A673 (cell line): ENCODE data around the gene TNFRSF4. TPM values are rescaled to one million over a fixed set of nuclear protein-coding genes. Genes with fewer than 3 reads are reported as not detected.

ENCODE experiments used
- BruUV-seq: library from RNA; stranded (reverse); fragments of 400-500 nt; replicated peaks from 2 replicates; lab custom pipeline; 2021; lab: Mats Ljungman, UMichigan
- CTCF ChIA-PET: fragments of 300-600 bp; sonication (Branson Sonifier 250); formaldehyde crosslinking; loops from one replicate; lab custom pipeline; 2022; ENCODE audit warnings: antibody characterized with exemption; lab: Charles Lee
- POLR2A ChIA-PET: fragments of 300-600 bp; sonication (Branson Sonifier 250); formaldehyde crosslinking; loops from one replicate; lab custom pipeline; 2022; ENCODE audit warnings: antibody characterized with exemption; ENCODE audit not compliant: low non-redundant PET; lab: Charles Lee
- DNase-seq: peaks from one replicate; pipeline ENCODE4 v3.0.0-alpha.2; 2015; ENCODE audit warnings: low spot score
- H3K27ac ChIP-seq: fragments of 200-600 bp; sonication (generic); 2 replicates; pipeline ENCODE4 v1.5.1; 2016; ENCODE audit warnings: mixed run types, low read depth, mild to moderate bottlenecking, mixed read lengths, antibody characterized with exemption, low read length; ENCODE audit not compliant: poor library complexity, severe bottlenecking
- H3K27me3 ChIP-seq: fragments of 200-600 bp; sonication (generic); replicated peaks from 2 replicates; pipeline ENCODE4 v1.6.1; 2017; ENCODE audit warnings: mixed run types, low read depth, mild to moderate bottlenecking, mixed read lengths, antibody characterized with exemption, low read length; ENCODE audit not compliant: insufficient read depth, poor library complexity
- H3K36me3 ChIP-seq: fragments of 200-600 bp; sonication (generic); 2 replicates; pipeline ENCODE4 v1.6.1; 2016; ENCODE audit warnings: mixed run types, mild to moderate bottlenecking, mixed read lengths, antibody characterized with exemption, low read length; ENCODE audit not compliant: insufficient read depth, poor library complexity, severe bottlenecking
- H3K4me1 ChIP-seq: fragments of 200-600 bp; sonication (generic); 2 replicates; pipeline ENCODE4 v1.6.1; 2017; ENCODE audit warnings: mixed run types, mild to moderate bottlenecking, mixed read lengths, antibody characterized with exemption, low read length; ENCODE audit not compliant: insufficient read depth, poor library complexity, severe bottlenecking
- H3K4me3 ChIP-seq: fragments of 200-600 bp; sonication (generic); 2 replicates; pipeline ENCODE4 v1.5.1; 2016; ENCODE audit warnings: low read depth, mixed run types, mild to moderate bottlenecking, mixed read lengths, low read length; ENCODE audit not compliant: poor library complexity, severe bottlenecking
- H3K9me3 ChIP-seq: fragments of 200-600 bp; sonication (generic); 2 replicates; pipeline ENCODE4 v1.6.1; 2016; ENCODE audit warnings: mixed run types, low read depth, mild to moderate bottlenecking, mixed read lengths, antibody characterized with exemption, low read length; ENCODE audit not compliant: poor library complexity, severe bottlenecking
- CTCF ChIP-seq: fragments of 300-800, 200-600 bp; sonication (generic); conservative IDR thresholded peaks from 2 replicates; pipeline ENCODE4 v1.5.1; 2017; ENCODE audit warnings: low read depth, mild to moderate bottlenecking, antibody characterized with exemption, low read length, moderate library complexity, mixed read lengths
- EZH2 ChIP-seq: fragments of 200-600 bp; sonication (generic); IDR thresholded peaks from 2 replicates; pipeline ENCODE4 v1.6.1; 2017; ENCODE audit warnings: borderline replicate concordance, low read depth, mild to moderate bottlenecking, mixed read lengths, antibody characterized with exemption, low read length; ENCODE audit not compliant: poor library complexity, severe bottlenecking
- intact Hi-C: fragments of 100-400 bp; cut with micrococcal nuclease; formaldehyde crosslinking; loops from one replicate; pipeline ENCODE4 v1.10.0; 2022; ENCODE audit not compliant: unreplicated experiment
- total RNA-seq: library from RNA; stranded (reverse); gene quantifications from 2 replicates; pipeline ENCODE4 v1.2.3, GENCODE V29; 2021

Gene TNFRSF4
- total RNA-seq, 1 experiment from 2014 or later = 0.80 TPM

- ChIA-PET CTCF (no interaction called here), POLR2A (no interaction called here)
- no TSS peak for BruUV-seq
- H3K27ac ChIP-seq = peak overlapping the region; percentile 18
- H3K27me3 ChIP-seq = no peaks in the 10 kb centered on the region
- H3K9me3 ChIP-seq = no peaks in the 10 kb centered on the region
- no peak for TF ChIP-seq EZH2
- TF ChIP-seq CTCF = no peak
- DNase-seq = no peak
- H3K4me3 ChIP-seq = no peak overlapping the region
- intact Hi-C loops = no loop called here
- H3K36me3 ChIP-seq = peaks cover 17% of the 10 kb centered on the region
- H3K4me1 ChIP-seq = peaks cover 16% of the 10 kb centered on the region
These were observed 23.3 kb upstream of the TNFRSF4 start for GRCh38 chr1:1236945-1237873.

GRCh38 chr1:1236176-1236763 lies 22.3 kb upstream of the TNFRSF4 start:
- CTCF ChIA-PET = no interaction called here
- peaks cover 17% of the 10 kb centered on the region for H3K36me3 ChIP-seq
- peak overlapping the region; percentile 18 for H3K27ac ChIP-seq
- no TSS peak for BruUV-seq
- H3K9me3 ChIP-seq = no peaks in the 10 kb centered on the region
- no peak for TF ChIP-seq EZH2
- TF ChIP-seq CTCF = no peak
- H3K4me1 ChIP-seq = peaks cover 16% of the 10 kb centered on the region
- POLR2A ChIA-PET = no interaction called here
- no peak overlapping the region for H3K4me3 ChIP-seq
- no peak for DNase-seq
- H3K27me3 ChIP-seq = no peaks in the 10 kb centered on the region
- intact Hi-C loops = no loop called here

GRCh38 chr1:1235016-1235744 lies 21.2 kb upstream of the TNFRSF4 start:
- no peaks in the 10 kb centered on the region for H3K9me3 ChIP-seq
- intact Hi-C loops = no loop called here
- ChIA-PET CTCF (no interaction called here), POLR2A (no interaction called here)
- no peak for TF ChIP-seq EZH2
- TF ChIP-seq CTCF = no peak
- no peak for DNase-seq
- peaks cover 22% of the 10 kb centered on the region for H3K4me1 ChIP-seq
- BruUV-seq = no TSS peak
- H3K27ac ChIP-seq = no peak overlapping the region
- H3K4me3 ChIP-seq = no peak overlapping the region
- H3K27me3 ChIP-seq = no peaks in the 10 kb centered on the region
- H3K36me3 ChIP-seq = peaks cover 17% of the 10 kb centered on the region
